ENCODE results near the gene WASHC4. TPM values are rescaled to one million over a fixed set of nuclear protein-coding genes. Genes with fewer than 3 reads are reported as not detected.

The WASHC4 gene
- total RNA-seq, 1 experiment from 2014 or later = 42.9 TPM

DNA sequence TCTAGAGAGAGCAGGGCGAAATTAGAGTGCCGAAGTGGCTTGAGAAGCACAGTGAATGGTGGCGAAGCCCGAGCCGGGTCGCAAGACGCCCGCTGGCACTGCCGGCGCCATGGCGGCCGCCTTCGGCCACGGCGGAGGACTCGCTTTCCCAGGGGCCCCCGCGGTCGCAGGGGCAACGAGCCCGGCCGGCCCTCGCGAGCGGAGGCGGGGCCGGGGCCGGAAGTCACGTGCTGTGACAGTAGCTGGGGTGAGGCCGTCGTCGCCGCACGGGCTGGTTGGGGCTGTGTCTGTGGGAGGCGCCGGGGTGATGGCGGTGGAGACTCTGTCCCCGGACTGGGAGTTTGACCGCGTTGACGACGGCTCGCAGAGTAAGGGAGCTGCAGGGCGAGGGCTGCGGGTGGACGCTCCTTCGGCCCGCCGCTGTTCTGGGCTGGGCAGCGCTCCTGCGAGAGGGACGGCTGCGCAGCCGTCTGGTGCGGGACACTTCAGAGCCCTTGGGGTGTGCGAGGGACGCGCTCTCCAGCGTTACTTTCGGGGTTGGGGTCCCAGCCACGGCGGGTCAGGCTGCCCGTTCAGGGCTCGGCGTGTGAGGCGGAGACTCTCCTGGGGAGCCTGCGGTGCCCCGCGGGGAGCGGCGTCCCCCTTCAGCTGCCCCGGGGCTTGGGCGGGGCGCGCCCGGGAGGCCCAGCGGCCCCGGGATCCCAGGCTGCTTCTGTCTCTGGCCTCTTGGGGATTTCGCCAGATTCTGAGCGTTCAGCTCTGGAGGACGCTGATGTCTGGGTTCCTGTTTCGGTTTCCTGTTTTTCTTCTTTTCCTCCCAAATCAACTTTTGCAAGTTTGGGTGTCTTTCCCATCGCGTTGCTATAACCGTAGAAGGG, at the start of gene WASHC4 (continued):
- no peak for TF ChIP-seq ZNF138 (CRISPR knock-in tag; conservative IDR thresholded peaks at IDR 0.05)
- peak; percentile 93; the same call in 1 of the 2 replicates for TF ChIP-seq ZNF232 (CRISPR knock-in tag; IDR thresholded peaks at IDR 0.05)
- TF ChIP-seq, protein P1, sequence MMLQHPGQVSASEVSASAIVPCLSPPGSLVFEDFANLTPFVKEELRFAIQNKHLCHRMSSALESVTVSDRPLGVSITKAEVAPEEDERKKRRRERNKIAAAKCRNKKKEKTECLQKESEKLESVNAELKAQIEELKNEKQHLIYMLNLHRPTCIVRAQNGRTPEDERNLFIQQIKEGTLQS (CRISPR knock-in tag; conservative IDR thresholded peaks at IDR 0.05) = no peak
- peak; percentile 87 for TF ChIP-seq TEAD1 (CRISPR knock-in tag; IDR thresholded peaks at IDR 0.05)
- TF ChIP-seq JAZF1 (CRISPR knock-in tag; IDR thresholded peaks at IDR 0.05) = no peak
- TF ChIP-seq FOXK1 (CRISPR knock-in tag; IDR thresholded peaks at IDR 0.05) = peak; percentile 95
- peak; percentile 14; the same call in 1 of the 2 replicates for TF ChIP-seq NR2C2 (CRISPR knock-in tag; IDR thresholded peaks at IDR 0.05)
- peak; percentile 96 for TF ChIP-seq FOXP4 (CRISPR knock-in tag; IDR thresholded peaks at IDR 0.05)
- TF ChIP-seq OVOL2 (CRISPR knock-in tag; IDR thresholded peaks at IDR 0.05; ENCODE audit: borderline replicate concordance) = no peak
- TF ChIP-seq, protein P2, sequence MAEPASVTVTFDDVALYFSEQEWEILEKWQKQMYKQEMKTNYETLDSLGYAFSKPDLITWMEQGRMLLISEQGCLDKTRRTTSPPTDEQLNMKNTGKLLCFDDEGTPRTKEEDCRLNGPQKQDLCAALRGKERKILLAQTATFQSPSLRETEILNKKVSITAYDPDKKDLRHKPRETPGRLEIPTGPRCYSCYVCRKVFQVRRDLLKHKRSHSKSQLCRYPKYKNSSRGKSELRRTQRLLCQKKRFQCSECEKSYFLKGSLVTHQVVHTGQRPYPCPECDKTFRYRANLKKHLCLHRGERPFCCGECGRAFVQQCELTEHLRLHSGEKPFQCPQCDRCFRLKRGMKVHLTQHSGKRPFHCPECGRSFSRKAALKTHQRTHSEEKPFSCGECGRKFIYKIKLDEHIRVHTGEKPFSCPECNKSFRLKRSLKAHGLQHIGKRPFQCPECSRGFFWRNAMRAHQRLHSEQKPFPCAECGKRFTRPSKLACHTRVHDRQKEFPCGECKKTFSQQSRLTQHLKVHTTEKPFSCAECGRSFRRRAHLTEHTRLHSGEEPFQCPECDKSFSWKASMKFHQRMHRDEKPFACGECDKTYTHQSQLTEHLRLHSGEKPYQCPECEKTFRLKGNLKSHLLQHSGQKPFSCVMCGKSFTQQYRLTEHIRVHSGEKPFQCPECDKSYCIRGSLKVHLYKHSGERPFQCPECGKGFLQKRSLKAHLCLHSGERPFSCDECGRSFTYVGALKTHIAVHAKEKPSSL (CRISPR knock-in tag; conservative IDR thresholded peaks at IDR 0.05) = no peak
- TF ChIP-seq IRF1 (CRISPR knock-in tag; IDR thresholded peaks at IDR 0.05) = peak; percentile 88
- TF ChIP-seq FOXJ3 (CRISPR knock-in tag; IDR thresholded peaks at IDR 0.05; ENCODE audit: borderline replicate concordance) = no peak
- TF ChIP-seq, protein P3, sequence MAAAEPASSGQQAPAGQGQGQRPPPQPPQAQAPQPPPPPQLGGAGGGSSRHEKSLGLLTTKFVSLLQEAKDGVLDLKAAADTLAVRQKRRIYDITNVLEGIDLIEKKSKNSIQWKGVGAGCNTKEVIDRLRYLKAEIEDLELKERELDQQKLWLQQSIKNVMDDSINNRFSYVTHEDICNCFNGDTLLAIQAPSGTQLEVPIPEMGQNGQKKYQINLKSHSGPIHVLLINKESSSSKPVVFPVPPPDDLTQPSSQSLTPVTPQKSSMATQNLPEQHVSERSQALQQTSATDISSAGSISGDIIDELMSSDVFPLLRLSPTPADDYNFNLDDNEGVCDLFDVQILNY (CRISPR knock-in tag; IDR thresholded peaks at IDR 0.05) = peak; percentile 87
- TF ChIP-seq, protein P4, sequence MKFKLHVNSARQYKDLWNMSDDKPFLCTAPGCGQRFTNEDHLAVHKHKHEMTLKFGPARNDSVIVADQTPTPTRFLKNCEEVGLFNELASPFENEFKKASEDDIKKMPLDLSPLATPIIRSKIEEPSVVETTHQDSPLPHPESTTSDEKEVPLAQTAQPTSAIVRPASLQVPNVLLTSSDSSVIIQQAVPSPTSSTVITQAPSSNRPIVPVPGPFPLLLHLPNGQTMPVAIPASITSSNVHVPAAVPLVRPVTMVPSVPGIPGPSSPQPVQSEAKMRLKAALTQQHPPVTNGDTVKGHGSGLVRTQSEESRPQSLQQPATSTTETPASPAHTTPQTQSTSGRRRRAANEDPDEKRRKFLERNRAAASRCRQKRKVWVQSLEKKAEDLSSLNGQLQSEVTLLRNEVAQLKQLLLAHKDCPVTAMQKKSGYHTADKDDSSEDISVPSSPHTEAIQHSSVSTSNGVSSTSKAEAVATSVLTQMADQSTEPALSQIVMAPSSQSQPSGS (CRISPR knock-in tag; IDR thresholded peaks at IDR 0.05; ENCODE audit: borderline replicate concordance, low read depth) = no peak
- TF ChIP-seq TEAD4 (CRISPR knock-in tag; IDR thresholded peaks at IDR 0.05) = no peak
- TF ChIP-seq MYBL2 (CRISPR knock-in tag; IDR thresholded peaks at IDR 0.05) = peak; percentile 61; the same call in 1 of the 2 replicates
- TF ChIP-seq TP53 (CRISPR knock-in tag; IDR thresholded peaks at IDR 0.05) = peak; percentile 92
- 0 out of 2 replicates have a peak, but pooled peaks have one; percentile 39 for TF ChIP-seq ZNF416 (CRISPR knock-in tag; IDR thresholded peaks at IDR 0.05)
- TF ChIP-seq JUN (CRISPR knock-in tag; IDR thresholded peaks at IDR 0.05) = 0 out of 2 replicates have a peak, but pooled peaks have one; percentile 44
- peak; percentile 97 for TF ChIP-seq FOXP1 (CRISPR knock-in tag; IDR thresholded peaks at IDR 0.05; ENCODE audit: borderline replicate concordance)
- TF ChIP-seq ELF4 (CRISPR knock-in tag; IDR thresholded peaks at IDR 0.05; ENCODE audit: low read depth) = no peak
- peak; percentile 87 for TF ChIP-seq CREM (CRISPR knock-in tag; IDR thresholded peaks at IDR 0.05)
- TF ChIP-seq E2F4 (CRISPR knock-in tag; IDR thresholded peaks at IDR 0.05; ENCODE audit: borderline replicate concordance, low read depth) = no peak
- TF ChIP-seq ZNF423 (CRISPR knock-in tag; IDR thresholded peaks at IDR 0.05) = no peak
- peak; percentile 87 for TF ChIP-seq HMGXB4 (CRISPR knock-in tag; IDR thresholded peaks at IDR 0.05)
- TF ChIP-seq ZNF671 (CRISPR knock-in tag; IDR thresholded peaks at IDR 0.05) = no peak
- TF ChIP-seq HMGA2 (CRISPR knock-in tag; IDR thresholded peaks at IDR 0.05) = no peak
